NOMO-1 treated with dmso at 0.1 percent for 144 hours (cell line): ENCODE results near the gene TBC1D17.
A peak's percentile ranks its signal among the peaks of the same experiment; 100 is the strongest.

Experiments
- DNase-seq: peaks from one replicate; lab custom pipeline; 2025; ENCODE audit not compliant: unreplicated experiment; lab: John Stamatoyannopoulos, UW

The TBC1D17 gene

DNA sequence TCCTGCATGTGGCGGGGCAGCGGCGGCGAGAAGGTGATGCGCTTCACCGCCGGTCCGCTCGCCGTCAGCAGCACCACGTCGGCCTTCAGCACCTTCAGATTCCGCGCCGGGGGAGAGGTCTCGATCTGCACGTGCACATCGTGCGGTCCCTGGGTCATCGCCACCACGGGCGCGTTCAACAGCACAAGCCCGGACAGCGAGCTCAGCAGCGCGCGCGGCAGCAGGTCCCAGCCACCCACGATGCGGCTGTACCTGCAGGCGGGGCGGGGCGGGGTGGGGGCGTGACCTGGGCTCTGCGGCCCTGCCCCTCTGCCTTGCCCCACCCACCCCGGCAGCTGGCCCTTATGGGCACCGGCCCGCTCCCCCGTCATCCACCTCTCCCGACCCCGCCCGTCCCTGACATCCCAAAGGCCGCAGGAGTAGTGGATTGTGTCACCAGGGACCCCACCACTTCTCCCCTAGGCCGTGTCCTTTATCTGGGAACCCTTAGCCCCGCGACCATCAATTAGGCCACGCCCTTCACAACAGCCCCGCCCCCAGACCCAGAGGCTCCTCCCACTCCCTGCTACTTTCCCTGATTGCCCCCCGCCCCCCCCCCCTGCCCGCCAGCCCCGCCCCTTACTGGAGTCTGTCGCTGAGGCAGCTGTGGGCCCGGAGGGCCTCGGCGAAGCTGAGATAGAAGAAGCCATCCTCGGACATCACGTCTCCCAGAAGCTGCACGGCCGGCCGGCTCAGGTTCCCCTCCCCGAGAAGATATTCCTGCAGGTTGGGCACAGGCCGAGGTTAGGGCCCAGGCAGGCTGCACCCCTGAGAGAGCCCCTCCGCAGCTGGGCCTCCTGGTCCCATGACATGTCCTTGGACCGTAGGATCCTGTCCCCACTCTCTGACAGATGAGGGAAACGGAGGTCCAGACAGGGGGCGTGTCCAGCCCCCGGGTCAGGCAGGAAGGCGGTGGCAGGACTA lies 13.1 kb downstream of the TBC1D17 start:
- no peak for DNase-seq

DNA sequence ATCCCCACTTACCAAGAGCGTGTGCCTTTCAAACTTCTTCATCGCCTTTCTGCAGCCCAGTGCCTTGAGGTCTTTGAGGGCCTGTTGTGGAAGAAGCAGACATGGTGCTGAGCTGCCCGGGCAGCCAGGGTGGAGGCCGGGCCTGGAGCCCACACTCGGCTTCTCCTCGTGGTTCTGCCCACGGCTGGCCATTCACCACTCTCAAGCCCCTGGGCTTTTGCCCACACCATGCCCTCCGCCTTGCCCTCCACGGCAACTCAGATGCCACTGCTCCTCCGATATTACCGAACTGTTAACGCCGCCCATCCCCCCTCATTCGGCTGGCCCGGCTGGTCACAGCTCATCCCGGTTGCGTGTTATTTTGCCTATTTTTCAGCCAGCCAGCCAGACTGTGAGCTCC lies 13.9 kb downstream of the TBC1D17 start:
- no peak for DNase-seq

DNA sequence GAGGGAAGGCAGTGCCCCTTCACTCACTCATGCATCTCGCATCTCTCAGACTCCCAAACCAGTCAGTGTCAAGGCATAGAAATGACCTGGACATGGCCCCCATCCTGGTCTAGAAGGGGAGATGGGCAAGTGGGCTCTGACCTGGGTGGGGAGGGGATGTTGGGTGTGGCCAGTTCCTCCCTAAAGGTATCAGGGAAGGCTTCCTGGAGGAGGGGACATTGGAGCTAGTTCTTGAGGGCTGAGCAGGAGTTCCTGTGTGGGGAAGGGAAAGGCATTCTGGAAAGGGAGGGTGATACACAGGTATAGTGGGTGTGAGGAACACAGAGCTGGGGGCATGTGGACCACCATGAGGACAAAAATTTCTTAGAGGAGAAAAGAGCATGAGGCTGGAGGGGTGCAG lies 15.2 kb downstream of the TBC1D17 start:
- no peak for DNase-seq

DNA sequence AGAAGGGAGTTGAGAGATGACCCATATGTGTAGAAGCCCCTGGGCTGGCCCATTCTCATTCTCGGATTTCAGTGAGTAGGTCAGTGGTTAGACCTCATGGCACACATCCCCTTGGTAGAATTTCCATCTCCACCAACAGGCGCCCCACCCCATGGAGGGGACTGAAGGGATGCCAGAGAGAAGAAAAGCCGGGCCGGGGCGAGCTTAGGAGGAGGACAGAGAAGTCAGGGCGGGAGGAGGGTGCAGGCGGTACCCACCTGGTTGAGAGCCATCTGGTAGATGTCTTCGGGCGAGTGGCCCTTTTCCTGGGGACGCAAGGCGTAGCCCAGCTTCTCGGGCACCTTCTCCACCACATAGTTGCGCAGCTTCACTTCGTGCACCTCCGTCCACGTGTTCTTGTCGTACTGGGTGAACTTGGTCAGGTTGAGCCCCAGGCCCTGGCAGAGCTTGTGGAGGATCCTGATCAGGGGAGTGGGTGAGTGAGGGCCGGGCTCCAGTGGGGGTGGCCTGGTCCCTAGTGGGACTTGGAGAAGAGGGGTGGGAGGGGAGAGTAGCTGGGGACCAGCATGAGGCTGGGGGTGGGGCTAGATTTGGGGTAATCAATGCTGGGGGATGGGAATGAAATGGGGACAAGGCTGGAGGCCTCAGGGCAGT lies 16.6 kb downstream of the TBC1D17 start:
- DNase-seq: no peak

DNA sequence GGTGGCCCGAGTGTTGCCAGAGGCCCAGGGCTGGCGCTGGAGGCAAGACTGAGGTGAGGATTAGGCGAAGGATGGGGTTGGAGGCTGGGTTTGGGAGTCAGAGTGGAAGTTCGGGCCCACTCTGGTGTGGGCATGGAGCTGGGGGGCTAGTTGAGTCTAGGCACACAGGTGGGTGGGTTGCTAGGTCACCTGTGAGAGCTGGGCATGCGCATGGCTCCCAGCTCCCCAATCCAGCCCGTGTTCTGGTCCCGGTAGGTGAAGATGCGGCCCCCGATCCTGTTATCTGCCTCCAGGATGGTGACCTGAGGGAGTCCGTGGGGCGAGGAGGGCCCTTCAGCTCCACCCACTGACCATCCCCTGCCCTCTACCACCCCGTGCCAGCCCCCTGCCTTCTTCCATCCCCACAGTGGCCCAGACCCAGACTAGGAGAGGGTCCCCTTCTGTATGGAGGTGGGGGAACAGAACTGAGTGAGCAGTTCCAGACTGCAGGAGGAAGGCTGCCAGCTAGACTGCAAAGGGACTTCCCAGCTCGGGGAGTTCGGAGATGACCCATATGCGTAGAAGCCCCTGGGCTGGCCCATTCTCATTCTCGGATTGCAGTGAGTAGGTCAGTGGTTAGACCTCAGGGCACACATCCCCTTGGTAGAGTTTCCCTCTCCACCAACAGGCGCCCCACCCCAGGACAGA lies 17.5 kb downstream of the TBC1D17 start:
- DNase-seq: no peak

DNA sequence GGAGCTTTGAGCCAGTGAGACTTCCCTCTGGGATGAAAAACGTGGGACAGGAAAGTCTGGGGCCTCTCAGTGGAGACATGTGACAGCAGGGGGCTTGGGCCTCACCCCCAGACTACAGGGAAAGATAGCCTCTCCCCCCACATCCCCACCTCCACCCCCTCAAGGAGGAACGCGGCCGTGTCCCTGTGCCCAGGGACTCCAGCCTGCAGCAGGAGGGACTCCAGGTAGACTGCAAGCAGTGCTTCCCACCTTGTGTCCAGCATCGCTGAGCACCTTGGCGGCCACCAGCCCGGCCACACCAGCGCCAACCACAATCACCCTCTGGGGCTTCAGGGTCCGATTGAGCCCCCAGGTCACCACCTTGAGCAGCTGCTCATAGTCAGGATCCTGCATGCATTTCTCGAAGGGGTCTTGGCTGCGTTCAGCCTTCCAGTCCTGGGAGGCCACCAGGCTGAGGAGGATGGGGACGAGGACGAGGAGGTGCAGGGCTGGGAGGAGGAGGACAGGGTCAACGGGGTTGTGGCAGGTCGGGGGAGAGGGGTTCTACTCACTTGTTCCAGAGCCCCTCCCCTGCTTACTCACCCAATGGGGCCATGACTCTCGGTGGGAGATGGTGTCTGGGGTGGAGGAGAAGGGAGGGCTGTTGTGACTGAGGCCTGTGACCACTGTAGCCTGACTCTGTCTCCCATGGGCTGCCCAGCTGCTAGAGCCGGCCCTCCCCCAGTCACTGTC lies 18.2 kb downstream of the TBC1D17 start:
- no peak for DNase-seq

DNA sequence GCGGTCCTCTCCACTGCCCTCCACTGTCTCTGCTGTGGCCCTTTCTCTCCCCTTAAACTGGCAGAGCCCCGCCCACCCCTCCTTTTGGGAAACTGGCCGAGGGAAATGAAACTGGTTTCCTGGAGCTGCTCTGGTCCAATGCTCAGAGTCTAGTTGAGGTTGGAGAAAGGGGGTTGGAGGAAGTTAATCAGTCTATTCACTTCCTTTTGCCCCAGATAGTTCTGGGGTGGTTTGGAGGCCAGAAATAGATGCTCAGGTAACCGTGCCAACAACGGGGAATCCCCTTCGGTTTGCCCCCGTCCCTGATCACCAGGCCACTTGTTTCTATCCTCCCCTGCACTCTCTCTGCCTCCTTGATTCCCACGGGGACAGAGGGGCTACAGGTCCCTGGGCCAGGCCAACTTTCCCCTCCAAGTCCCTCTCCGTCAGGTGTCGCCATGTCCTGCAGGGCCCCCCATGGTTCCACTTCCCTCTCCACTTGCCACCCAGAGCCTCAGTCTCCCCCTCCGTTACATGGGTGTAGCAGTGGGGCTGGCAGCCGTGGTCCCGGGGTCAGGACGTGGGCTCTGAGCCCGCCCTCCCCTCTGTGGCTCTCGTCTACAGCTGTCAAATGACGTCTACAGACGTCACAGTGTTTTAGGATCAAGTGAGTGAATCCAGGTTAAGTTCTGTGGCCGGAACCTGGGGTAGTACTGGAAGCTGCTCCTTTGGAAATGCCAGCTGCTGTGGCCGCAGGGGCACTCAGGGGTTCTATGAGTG lies 19.5 kb downstream of the TBC1D17 start, which contains the start of gene IL4I1:
IL4I1 (minus strand) TSS at position 25 of the 759 bp plus-strand sequence. CDS start 727 bp downstream, outside the sequence.
- DNase-seq: peak; percentile 82

DNA sequence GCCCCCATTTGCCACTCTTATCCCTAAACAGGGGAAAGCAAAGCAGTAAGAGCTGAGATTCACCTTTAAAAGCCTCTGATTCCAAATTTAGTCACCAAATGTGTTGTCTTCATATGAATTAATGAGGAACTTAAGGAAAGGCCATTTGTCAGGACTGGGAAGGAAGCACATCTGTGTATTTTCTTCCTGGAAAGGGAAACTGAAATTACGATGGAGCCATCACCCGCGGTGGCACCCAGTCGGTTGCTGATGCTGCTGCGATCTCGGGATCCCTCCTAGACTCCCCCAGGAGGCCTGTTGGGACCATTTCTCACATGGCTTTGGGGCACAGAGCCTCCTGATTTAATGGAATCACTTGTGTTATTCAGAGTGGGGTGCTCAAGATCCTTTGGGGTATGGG lies 26.6 kb downstream of the TBC1D17 start:
- no peak for DNase-seq

DNA sequence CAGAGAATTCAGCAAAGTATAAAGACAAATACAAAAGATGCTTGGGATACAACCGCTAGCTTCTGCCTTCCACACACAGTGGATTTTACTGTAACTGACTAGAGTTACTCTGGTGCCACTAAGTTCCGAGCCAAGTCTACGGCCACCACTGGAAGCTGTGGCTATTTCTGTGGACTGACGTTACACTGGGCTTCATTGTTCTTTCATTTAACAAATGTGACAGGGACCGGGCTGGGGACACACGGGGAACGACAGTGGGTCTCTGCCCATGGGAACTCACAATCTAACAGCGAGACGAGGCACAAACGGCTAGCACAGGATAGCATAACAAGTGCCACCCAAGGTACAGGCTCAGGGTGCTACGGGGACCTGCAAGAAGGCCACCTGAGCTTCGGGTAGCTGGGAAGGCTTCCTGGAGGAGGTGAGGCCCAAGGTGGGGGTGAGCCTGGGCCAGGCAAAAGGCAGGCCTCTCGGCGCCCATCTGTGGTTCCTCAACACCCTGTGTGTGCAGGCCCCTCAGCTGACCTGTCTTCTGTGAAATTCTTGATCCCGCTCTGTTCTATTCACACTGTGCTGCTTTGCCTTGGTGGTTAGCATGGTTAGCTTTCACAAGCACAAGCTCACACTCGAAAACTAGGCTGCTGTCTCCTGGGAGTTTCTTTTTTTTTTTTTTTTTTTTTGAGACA lies 29.5 kb downstream of the TBC1D17 start:
- DNase-seq: no peak

DNA sequence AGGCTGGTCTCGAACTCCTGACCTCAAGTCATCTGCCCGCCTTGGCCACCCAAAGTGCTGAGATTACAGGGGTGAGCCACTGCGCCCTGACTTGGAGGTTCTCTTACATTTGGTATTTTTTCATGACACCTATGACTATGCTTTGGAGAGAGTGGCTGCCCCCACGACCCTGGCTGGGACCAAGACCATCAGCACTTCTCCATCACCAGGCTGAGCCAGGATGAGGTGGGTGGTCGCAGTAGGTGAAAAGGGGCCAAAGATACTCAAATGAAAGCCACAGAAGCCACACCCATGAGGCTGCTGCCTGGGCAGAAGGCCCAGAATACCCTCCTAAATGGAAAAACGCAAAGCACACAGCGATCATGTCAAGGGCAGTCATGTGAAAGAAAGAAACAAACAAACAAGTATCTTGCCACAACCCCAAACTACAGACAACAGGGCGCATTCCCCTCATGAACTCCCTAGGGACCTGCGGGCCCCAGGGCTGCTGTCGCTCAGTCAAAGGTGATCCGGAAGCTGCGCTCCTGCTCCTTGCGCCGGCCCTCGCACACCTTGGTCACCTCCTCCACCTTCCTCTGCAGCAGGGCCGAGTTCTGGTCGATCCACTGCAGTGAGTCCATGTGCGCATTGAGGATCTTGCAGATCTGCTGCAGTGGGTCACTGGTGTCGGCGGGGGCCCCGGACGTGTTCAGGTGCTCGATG lies 30.4 kb downstream of the TBC1D17 start:
- DNase-seq: no peak

DNA sequence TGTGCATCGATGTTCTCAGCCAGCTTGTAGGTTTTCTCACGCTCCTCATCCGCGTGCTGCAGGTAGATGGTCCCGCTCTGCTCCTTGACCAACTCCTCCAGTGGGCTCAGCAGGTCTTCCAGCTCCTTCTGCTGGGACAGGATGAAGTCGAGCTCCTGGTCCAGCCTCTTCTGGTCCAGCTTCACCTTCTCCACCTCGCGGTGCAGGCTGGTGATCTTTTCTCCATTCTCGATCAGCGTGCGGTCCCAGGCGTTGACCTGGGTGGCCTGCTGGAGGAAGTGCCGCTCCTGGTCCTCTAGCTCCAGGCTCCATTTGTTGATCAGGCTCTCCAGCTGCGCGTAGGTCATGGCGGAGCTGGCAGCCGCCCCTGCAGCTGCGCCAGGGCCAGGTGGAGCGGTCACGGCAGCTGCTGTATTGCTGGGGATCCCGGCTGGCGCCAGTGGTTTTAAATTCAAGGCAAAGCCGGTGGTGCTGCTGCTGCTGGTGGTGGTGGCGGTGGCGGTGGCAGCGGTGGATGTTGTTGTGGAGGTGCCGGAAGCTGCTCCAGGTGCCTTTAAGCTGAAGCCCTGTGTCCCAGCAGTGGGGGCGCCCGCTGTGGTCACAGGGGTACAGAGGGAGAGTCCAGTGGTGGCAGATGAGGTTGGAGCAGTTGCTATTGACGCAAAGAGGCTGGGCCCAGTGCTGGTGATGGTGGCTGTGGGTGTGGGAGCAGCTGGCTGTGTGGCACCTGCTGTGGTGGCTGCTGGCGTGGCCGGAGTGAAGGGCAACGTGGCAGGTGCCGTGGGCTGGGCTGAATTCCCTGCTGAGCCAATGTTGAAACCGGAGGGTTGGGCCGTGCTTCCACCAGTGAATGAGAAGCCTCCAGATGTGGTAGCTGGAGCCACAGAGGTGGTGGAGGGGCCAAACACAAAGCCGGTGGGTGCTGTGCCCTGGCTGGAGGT lies 31.2 kb downstream of the TBC1D17 start:
- DNase-seq: no peak

DNA sequence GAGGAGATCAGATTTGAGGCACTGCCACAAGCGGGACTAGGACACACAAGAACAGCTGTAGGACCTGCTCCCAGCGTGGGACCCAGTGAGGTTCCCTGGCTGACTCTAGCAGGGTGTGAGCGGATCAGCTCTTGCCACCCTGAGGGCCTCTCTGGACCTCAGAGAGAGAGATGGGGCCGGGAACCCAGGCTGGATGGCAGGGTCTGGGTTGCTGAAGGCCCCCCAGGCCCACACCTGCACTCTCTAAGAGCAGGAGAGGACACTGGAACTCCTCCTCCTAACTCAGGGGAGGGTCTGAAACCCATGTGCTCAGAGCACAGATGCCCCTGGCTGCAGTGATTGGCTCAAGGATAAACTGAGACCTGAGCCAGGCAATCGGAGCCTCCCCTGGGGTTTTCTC lies 32.7 kb downstream of the TBC1D17 start:
- DNase-seq: no peak

DNA sequence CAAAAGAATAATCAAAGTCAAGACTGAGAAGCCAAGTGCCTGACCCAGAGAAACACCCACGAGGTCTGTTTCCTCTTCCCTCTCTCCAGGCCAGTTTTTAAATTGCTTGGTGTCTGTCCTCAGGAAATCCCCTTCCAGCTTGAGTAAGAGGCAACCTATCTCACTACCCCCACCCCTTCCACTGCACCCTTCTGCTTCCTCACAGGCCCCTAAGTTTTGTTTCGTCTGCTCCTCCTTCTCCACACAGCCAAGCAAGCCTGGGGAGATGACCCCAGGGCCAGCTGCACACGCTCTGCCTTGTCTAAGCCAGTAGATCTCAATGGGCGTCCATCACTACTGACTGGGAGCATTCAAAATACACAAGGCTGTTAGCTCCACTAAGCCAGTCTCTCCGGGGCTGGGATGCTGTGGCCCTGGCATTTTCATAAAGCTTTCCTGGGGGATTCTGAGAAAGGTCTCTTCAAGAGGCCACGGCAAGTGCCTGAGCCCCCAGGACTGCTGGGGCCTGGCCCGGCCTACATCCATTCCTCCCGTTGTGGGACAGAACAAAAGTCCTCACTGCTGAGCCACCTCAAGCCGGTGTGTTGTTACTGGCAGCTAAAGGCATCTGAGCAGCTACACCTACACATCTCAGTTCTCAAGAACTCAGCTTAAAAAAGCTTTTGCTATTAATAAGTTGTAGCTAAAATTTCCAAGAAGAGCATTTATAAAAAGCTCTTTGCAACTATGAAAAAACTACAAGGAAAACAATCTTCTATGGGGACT lies 34.1 kb downstream of the TBC1D17 start:
- peak; percentile 6 for DNase-seq

DNA sequence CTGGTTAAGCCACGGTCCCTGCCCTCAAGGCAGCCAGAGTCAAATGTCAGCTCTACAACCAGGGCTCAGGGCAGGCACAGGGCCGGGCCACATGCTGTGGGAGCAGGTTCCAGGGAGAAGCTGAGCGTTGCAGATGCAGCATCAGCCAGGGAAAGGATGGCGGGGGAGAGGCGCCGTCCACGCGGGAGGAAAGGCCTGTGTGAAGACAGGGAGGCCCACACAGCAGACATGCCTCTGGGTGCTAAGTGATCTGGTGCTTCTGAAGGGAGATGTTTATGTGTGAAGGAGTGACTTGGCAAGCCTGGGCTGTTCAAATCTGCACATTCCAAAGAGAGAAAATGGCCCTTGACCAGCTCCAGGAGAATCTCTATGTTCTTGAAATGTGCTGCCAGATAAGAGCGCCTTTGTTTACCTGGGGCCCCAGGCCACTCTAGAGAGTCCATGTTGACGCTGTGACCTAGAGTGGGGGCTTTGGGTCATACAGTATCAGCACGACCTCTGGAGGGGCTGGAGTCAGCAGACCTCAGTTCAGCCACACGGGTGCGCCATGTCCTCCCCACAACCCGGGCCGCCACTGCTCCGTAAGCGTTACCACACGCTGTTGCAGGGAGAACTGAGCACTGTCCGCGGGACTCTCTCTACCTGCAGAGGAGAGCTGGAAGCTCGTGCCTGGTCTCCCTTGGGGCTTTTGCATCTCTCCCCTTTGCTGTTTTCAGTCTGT lies 35.6 kb downstream of the TBC1D17 start:
- no peak for DNase-seq

DNA sequence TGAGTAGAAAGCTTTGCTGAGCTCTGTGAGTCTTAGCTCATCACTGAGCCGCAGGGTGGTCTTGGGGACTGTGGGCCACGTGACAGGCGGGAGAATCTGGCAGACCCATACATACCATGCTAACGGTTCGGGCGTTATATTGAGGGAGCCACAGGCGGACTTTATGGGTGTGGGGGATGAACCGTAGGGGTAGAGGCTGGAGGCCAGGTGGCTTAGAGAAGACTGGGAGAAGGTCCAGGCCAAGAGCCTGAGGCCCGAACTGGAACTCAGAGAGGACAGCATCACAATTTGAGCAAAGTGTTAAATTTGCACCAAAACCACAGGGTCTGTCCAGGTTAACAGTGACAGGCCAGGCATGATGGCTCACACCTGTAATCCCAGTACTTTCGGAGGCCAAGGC lies 36.2 kb downstream of the TBC1D17 start:
- DNase-seq: no peak

DNA sequence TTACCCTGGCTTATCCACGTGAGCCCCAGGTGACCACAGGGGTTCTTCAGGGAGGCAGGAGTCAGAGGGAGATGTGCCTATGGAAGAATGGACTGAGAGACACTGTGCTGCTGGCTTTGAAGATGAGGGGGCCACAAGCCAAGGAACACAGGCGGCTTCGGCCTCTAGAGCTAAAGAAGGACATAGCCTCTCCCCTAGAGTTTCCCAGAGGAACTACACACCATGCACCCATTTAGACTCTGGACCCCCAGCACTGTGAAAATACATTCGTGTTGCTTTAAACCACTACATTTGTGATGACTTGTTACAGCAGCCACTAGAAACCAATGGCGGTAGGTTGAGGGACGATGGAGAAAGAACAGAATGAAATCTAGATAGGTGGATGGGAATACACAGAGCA lies 37.8 kb downstream of the TBC1D17 start:
- DNase-seq: no peak
